Measurements from ENCODE around the gene GLI2. TPM values are rescaled to one million over a fixed set of nuclear protein-coding genes. Genes with fewer than 3 reads are reported as not detected.

The GLI2 gene
- total RNA-seq, 1 donor from 2014 or later = 33.2 TPM

DNA sequence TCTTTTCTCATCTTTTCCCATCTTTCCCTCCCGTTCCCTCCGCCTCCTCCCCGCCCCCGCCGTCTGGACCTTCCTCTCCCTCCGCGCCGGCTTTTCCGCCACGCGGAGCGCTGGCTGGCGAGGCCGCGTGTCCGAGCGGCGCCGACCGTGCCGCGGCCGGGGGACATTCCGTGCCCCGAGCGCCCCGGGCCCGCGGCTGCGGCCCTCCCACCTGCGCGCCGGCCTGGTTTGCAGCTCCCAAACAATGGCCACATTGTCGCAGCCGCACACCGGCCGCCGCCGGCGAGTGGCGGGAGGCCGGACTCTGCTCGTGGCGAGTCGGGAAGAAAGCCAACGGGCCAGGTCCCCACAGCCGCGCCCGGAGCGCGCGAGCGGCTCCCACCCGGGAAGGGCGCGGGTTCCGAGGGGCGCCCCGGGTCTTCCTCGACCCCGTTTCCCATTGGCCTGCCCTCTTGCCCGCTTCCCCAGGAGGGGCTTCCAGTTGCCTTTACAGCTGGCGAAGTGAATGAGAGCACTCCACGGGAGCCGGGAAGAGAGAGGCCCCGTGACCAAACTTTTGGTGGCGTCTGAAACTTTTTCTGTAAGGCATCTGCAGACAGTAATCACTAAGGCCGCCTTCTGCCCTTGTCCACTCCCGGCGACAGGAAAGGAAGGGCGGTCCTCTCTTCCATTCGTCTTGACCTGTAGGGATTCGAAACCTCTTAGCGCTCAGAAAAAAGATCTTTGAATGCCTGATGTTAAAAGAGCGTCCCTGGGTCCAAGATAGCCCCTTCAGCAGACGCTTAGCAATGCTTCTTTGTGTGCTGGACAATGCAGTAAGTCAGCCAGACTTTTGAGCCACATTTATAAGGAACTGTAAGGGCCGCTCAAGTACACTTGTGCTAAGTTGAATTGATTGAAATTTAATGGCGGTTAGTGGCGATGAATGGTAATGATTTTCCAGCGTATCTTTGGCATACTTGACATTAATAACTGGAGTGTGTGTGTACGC lies 6.2 kb downstream of the GLI2 start:
- no peaks in the 10 kb centered on the region for H3K27me3 Mint-ChIP-seq (ENCODE audit: unreplicated experiment)
- peak; percentile 82 for DNase-seq (ENCODE audit: extremely low spot score, unreplicated experiment)

DNA sequence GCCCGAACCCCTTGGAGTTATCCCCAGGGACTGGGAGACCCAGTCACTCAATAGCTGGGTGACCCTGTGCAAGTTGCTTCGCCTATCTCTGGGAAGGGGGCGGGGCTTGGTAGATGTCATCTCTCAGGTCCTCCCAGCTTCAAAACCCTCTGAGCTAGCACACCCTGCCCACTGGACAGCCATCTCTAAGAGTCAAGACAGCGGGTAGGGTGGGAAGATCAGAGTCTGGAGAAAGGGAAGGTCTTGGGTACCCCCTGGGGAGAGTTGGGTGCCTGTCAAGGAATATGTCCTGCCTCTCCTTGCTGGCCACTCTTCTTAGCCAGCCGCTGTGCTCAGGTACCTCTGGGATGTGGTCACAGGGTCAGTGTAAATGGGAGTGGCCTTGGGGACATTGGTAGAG lies 8.0 kb downstream of the GLI2 start:
- peaks cover 62% of the 10 kb centered on the region for H3K4me1 Mint-ChIP-seq (ENCODE audit: unreplicated experiment)
- DNase-seq (ENCODE audit: extremely low spot score, unreplicated experiment) = peak; percentile 53
- no peak overlapping the region for H3K4me3 Mint-ChIP-seq (ENCODE audit: unreplicated experiment)
- TF ChIP-seq, protein P1, sequence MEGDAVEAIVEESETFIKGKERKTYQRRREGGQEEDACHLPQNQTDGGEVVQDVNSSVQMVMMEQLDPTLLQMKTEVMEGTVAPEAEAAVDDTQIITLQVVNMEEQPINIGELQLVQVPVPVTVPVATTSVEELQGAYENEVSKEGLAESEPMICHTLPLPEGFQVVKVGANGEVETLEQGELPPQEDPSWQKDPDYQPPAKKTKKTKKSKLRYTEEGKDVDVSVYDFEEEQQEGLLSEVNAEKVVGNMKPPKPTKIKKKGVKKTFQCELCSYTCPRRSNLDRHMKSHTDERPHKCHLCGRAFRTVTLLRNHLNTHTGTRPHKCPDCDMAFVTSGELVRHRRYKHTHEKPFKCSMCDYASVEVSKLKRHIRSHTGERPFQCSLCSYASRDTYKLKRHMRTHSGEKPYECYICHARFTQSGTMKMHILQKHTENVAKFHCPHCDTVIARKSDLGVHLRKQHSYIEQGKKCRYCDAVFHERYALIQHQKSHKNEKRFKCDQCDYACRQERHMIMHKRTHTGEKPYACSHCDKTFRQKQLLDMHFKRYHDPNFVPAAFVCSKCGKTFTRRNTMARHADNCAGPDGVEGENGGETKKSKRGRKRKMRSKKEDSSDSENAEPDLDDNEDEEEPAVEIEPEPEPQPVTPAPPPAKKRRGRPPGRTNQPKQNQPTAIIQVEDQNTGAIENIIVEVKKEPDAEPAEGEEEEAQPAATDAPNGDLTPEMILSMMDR (IDR thresholded peaks at IDR 0.05) = no peak
- no peaks in the 10 kb centered on the region for H3K9me3 Mint-ChIP-seq (ENCODE audit: unreplicated experiment)
- no peaks in the 10 kb centered on the region for H3K36me3 Mint-ChIP-seq (ENCODE audit: unreplicated experiment)
- no peaks in the 10 kb centered on the region for H3K27me3 Mint-ChIP-seq (ENCODE audit: unreplicated experiment)
- H3K27ac Mint-ChIP-seq (ENCODE audit: unreplicated experiment) = no peak overlapping the region

More for the DNA sequence above, 6.2 kb downstream of the GLI2 start:
- H3K9me3 Mint-ChIP-seq (ENCODE audit: unreplicated experiment) = no peaks in the 10 kb centered on the region
- no peaks in the 10 kb centered on the region for H3K36me3 Mint-ChIP-seq (ENCODE audit: unreplicated experiment)
- H3K4me3 Mint-ChIP-seq (ENCODE audit: unreplicated experiment) = peak overlapping the region; percentile 73
- TF ChIP-seq, protein P1 (IDR thresholded peaks at IDR 0.05) = no peak
- H3K4me1 Mint-ChIP-seq (ENCODE audit: unreplicated experiment) = peaks cover 57% of the 10 kb centered on the region
- peak overlapping the region; percentile 95 for H3K27ac Mint-ChIP-seq (ENCODE audit: unreplicated experiment)

DNA sequence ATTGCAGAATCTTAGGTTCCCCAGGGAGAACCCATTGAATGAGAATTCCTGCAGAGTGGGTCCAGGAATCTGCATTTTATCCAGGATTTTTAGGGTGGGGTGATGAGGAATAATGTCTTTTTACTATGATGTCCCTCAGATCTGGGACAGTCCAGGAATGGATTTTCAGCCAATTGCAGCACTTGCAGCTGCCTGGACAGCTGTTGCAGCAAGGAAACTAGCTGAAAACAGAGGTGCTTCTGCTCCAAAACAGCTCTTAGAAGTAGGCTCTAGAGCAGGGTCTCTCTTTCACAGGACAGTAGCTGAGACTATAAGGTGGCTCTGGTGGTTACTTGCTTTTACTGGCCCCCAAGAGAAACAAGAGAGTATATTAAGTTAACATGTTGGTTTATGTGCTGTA lies 9.1 kb downstream of the GLI2 start:
- TF ChIP-seq, protein P1 (IDR thresholded peaks at IDR 0.05) = no peak
- H3K27ac Mint-ChIP-seq (ENCODE audit: unreplicated experiment) = no peak overlapping the region
- DNase-seq (ENCODE audit: extremely low spot score, unreplicated experiment) = no peak
- no peaks in the 10 kb centered on the region for H3K9me3 Mint-ChIP-seq (ENCODE audit: unreplicated experiment)
- peaks cover 62% of the 10 kb centered on the region for H3K4me1 Mint-ChIP-seq (ENCODE audit: unreplicated experiment)
- no peaks in the 10 kb centered on the region for H3K36me3 Mint-ChIP-seq (ENCODE audit: unreplicated experiment)
- no peaks in the 10 kb centered on the region for H3K27me3 Mint-ChIP-seq (ENCODE audit: unreplicated experiment)
- H3K4me3 Mint-ChIP-seq (ENCODE audit: unreplicated experiment) = no peak overlapping the region

DNA sequence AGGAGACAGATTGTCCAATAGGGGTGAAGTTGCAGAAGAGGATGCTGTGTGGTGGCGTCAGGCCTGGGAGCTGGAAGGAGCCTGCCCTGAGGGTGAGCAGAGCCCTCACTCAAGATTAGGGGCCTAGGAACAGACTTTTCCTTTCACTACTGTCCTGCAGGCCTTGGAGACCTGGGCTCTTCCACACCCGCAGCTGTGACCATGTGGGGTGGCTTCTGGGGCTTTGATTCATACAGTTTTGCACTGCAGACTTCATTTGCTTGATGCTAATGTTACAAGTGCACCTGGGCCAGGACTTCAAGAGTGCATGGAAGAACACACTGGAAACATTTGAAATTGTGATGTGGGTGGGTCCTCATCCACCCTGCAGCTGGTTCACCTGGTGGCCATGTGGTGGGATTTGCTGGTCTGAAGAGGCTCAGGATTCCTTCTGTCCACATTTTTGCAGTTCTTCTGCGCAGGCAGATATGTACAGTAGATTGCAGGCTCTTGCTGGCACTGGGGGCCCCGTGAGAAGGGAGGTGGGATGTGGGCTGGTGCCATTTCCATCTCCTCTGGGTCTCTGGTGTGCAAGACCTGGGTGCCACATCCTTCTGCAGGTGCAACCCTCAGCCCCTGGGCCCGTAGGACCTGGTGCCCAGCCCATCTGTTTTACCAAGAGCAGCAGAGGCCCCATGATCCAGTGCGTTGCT lies 9.9 kb downstream of the GLI2 start:
- DNase-seq (ENCODE audit: extremely low spot score, unreplicated experiment) = peak; percentile 78
- TF ChIP-seq, protein P1 (IDR thresholded peaks at IDR 0.05) = no peak
- no peaks in the 10 kb centered on the region for H3K27me3 Mint-ChIP-seq (ENCODE audit: unreplicated experiment)
- H3K36me3 Mint-ChIP-seq (ENCODE audit: unreplicated experiment) = no peaks in the 10 kb centered on the region
- H3K27ac Mint-ChIP-seq (ENCODE audit: unreplicated experiment) = no peak overlapping the region
- no peak overlapping the region for H3K4me3 Mint-ChIP-seq (ENCODE audit: unreplicated experiment)
- peaks cover 62% of the 10 kb centered on the region for H3K4me1 Mint-ChIP-seq (ENCODE audit: unreplicated experiment)
- H3K9me3 Mint-ChIP-seq (ENCODE audit: unreplicated experiment) = no peaks in the 10 kb centered on the region

DNA sequence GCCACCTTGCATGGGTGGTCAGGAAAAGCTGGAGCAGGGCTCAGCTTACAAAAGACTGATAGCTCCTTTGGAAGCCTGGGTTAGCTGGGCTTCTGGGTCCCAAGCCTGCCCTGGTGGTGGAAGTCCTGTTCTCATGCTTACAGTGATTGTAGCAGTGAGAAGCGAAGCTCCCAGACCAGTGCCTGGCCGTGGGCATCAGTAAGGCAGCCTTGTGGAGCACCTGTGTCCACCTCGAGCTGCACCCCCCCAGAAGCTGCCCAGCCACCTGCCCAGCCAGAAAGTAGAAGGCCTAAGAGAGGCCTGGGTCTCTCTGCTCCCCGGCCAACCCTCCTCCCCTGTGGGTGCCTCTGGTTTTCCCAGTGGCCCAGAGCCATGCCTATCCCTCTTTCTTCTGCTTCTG lies 10.5 kb downstream of the GLI2 start:
- H3K27ac Mint-ChIP-seq (ENCODE audit: unreplicated experiment) = no peak overlapping the region
- no peaks in the 10 kb centered on the region for H3K36me3 Mint-ChIP-seq (ENCODE audit: unreplicated experiment)
- no peaks in the 10 kb centered on the region for H3K9me3 Mint-ChIP-seq (ENCODE audit: unreplicated experiment)
- TF ChIP-seq, protein P1 (IDR thresholded peaks at IDR 0.05) = no peak
- no peaks in the 10 kb centered on the region for H3K27me3 Mint-ChIP-seq (ENCODE audit: unreplicated experiment)
- no peak overlapping the region for H3K4me3 Mint-ChIP-seq (ENCODE audit: unreplicated experiment)
- peak; percentile 51 for DNase-seq (ENCODE audit: extremely low spot score, unreplicated experiment)
- H3K4me1 Mint-ChIP-seq (ENCODE audit: unreplicated experiment) = peaks cover 58% of the 10 kb centered on the region

Measured in osteocyte (in vitro differentiated cells).